GM23248 (cell line): Measurements from ENCODE around the gene ABCA2. TPM values are rescaled to one million over a fixed set of nuclear protein-coding genes. Genes with fewer than 3 reads are reported as not detected.

Source experiments
- DNase-seq: peaks from one replicate; pipeline ENCODE4 v3.0.0-alpha.2; 2015
- H2AFZ ChIP-seq: fragments of 200-600 bp; sonication (generic); 2 replicates; pipeline ENCODE4 v1.6.1; 2016; ENCODE audit warnings: antibody characterized with exemption
- H3F3A ChIP-seq: fragments of 200-600 bp; sonication (generic); 2 replicates; pipeline ENCODE4 v1.6.1; 2016; ENCODE audit warnings: mild to moderate bottlenecking, antibody characterized with exemption, mixed run types; ENCODE audit not compliant: insufficient read depth
- H3K27ac ChIP-seq: fragments of 200-600 bp; sonication (generic); 2 replicates; pipeline ENCODE4 v1.5.1; 2016; ENCODE audit warnings: mild to moderate bottlenecking
- H3K27me3 ChIP-seq: fragments of 200-600 bp; sonication (generic); replicated peaks from 2 replicates; pipeline ENCODE4 v1.6.1; 2016; ENCODE audit warnings: mild to moderate bottlenecking; ENCODE audit not compliant: insufficient read depth
- H3K36me3 ChIP-seq: fragments of 200-600 bp; sonication (generic); 2 replicates; pipeline ENCODE4 v1.6.1; 2016; ENCODE audit warnings: low read depth, mild to moderate bottlenecking
- H3K4me1 ChIP-seq: fragments of 200-600 bp; sonication (generic); 2 replicates; pipeline ENCODE4 v1.6.1; 2016; ENCODE audit warnings: mild to moderate bottlenecking; ENCODE audit not compliant: insufficient read depth
- H3K4me2 ChIP-seq: fragments of 200-600 bp; sonication (generic); one replicate; pipeline ENCODE4 v1.6.1; 2016; ENCODE audit warnings: mild to moderate bottlenecking; ENCODE audit not compliant: unreplicated experiment
- H3K4me3 ChIP-seq: fragments of 200-600 bp; sonication (generic); 2 replicates; pipeline ENCODE4 v1.5.1; 2016; ENCODE audit warnings: mild to moderate bottlenecking
- H3K79me2 ChIP-seq: fragments of 200-600 bp; sonication (generic); 2 replicates; pipeline ENCODE4 v1.6.1; 2016; ENCODE audit warnings: mild to moderate bottlenecking; ENCODE audit not compliant: insufficient read depth
- H3K9ac ChIP-seq: fragments of 200-600 bp; sonication (generic); 2 replicates; pipeline ENCODE4 v1.6.1; 2016; ENCODE audit warnings: mild to moderate bottlenecking
- H3K9me2 ChIP-seq: fragments of 200-600 bp; sonication (generic); 2 replicates; pipeline ENCODE4 v1.6.1; 2016; ENCODE audit warnings: mixed run types, mild to moderate bottlenecking, moderate library complexity; ENCODE audit not compliant: insufficient read depth
- H3K9me3 ChIP-seq: fragments of 200-600 bp; sonication (generic); one replicate; pipeline ENCODE4 v1.6.1; 2017; ENCODE audit warnings: low read depth
- H4K20me1 ChIP-seq: fragments of 200-600 bp; sonication (generic); 2 replicates; pipeline ENCODE4 v1.6.0; 2016; ENCODE audit not compliant: insufficient read depth
- EZH2 ChIP-seq: fragments of 200-600 bp; sonication (generic); IDR thresholded peaks from 2 replicates; pipeline ENCODE4 v1.6.1; 2018; ENCODE audit warnings: antibody characterized with exemption, mild to moderate bottlenecking; ENCODE audit not compliant: insufficient read depth, poor library complexity, severe bottlenecking
- EZH2phosphoT487 ChIP-seq: fragments of 200-600 bp; sonication (generic); IDR thresholded peaks from 2 replicates; pipeline ENCODE4 v1.6.1; 2018; ENCODE audit warnings: antibody characterized with exemption, moderate library complexity, mild to moderate bottlenecking, low read depth; ENCODE audit not compliant: insufficient read depth
- WGBS, 2 experiments: methylation state at CpG; one replicate each; pipeline ENCODE4 v1.1.6; 2015 to 2017; ENCODE audit warnings: low lambda C conversion rate in 2 of 2, low coverage in 1 of 2; ENCODE audit errors: missing lambda C conversion rate in 2 of 2; 5-methylcytosine and 5-hydroxymethylcytosine counted together
- in situ Hi-C: fragments of 300-500 bp; cut with MboI; formaldehyde crosslinking; loops from 2 replicates; pipeline ENCODE4 v1.15.0; 2020
- polyA plus RNA-seq: library from polyadenylated mRNA; unstranded; fragments of >200 nt; fragmentation: Nextera tagmentation; extraction: Ambion mirVana; gene quantifications from 2 replicates; pipeline ENCODE4 v1.2.1, GENCODE V29; 2016
- total RNA-seq: library from RNA; depleted of rRNA; stranded (reverse); fragments of >200 nt; shearing (Covaris generic); gene quantifications from 2 replicates; pipeline ENCODE4 v1.2.3, GENCODE V29; 2014

ABCA2 gene
- total and polyA plus RNA-seq, 2 experiments from 2014 or later = 21.1 to 33.2 TPM

DNA sequence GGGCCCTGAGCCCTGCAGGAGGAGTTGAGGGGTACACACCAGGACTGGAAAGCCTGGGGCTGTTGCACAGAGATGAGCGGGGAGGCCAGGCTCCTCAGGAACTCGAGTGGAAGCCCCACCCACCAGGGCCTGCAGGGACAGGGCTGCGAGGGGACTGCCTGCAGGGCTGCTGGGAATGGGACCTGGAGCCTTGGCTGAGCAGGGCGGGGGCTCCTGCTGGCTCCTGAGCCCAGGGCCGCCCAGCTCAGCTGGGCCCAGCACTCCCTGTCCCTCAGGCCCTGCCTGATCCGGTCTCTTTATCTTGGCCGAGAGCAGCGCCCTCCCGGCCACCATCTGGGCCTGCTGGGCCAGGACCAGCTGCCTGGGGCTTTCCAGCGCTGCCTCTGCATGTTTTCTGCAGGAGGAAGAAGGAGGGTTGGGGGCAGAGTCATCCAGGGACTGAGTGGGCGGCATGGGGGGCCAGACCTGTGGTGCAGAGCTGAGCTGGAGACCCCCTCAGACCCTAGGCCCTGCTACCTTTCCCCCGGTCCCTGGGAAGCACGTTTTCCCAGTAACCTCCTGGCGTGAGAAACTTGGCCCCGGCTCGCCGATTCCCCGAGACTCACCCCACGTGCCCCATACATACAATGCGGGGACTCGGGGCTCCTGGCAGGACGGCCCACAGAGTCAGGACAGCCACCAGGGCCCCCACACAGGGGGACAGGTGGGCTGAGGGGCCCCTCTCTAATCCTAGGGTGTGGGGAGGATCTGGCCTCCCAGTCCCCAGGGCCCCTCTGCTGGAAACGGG is 66.6 kb downstream of the ABCA2 start:
- H3K4me3 ChIP-seq = no peak overlapping the region
- no peaks in the 10 kb centered on the region for H3K27me3 ChIP-seq
- no peaks in the 10 kb centered on the region for H3K9me2 ChIP-seq
- H3K27ac ChIP-seq = no peak overlapping the region
- no peaks in the 10 kb centered on the region for H3K4me1 ChIP-seq
- TF ChIP-seq EZH2 = no peak
- no peak for TF ChIP-seq EZH2phosphoT487
- no peak overlapping the region for H2AFZ ChIP-seq
- DNase-seq = no peak
- H3K79me2 ChIP-seq = no peaks in the 10 kb centered on the region
- no peak overlapping the region for H3K4me2 ChIP-seq
- H4K20me1 ChIP-seq = no peaks in the 10 kb centered on the region
- in situ Hi-C loops = no loop called here
- WGBS, 2 experiments = 40 to 49% methylated on average over 21 to 22 of the region's 23 CpGs
- no peak overlapping the region for H3K9ac ChIP-seq
- no peaks in the 10 kb centered on the region for H3K36me3 ChIP-seq
- no peaks in the 10 kb centered on the region for H3K9me3 ChIP-seq
- no peaks in the 10 kb centered on the region for H3F3A ChIP-seq

DNA sequence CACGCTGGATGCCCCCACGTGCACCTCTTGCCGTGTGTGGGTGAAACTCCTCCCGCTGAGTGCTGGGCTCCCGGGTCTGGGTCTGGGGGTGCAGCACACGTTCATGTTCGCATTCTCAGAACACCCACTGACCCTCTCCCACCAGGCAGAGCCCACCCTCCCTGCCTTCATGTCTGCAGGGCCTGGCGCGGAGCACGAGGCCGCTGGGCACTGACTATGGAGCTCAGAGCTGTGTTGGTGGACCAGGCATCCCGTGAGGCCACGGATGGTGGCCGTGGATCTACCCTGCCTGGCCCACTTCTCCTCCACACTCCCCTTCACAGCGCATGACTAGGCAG is 67.1 kb downstream of the ABCA2 start:
- Histone ChIP-seq H3K36me3 (no peaks in the 10 kb centered on the region), H3K27me3 (no peaks in the 10 kb centered on the region), H3K27ac (no peak overlapping the region), H4K20me1 (no peaks in the 10 kb centered on the region), H3K9ac (no peak overlapping the region), H3K4me1 (no peaks in the 10 kb centered on the region), H3K9me3 (no peaks in the 10 kb centered on the region), H3K4me3 (no peak overlapping the region), H3F3A (no peaks in the 10 kb centered on the region), H3K79me2 (no peaks in the 10 kb centered on the region), H3K4me2 (no peak overlapping the region), H3K9me2 (no peaks in the 10 kb centered on the region), H2AFZ (no peak overlapping the region)
- WGBS, 2 experiments = 76 to 78% methylated on average over 14 to 15 of the region's 15 CpGs
- TF ChIP-seq EZH2phosphoT487 (no peak), EZH2 (no peak)
- DNase-seq = no peak
- in situ Hi-C loops = no loop called here

DNA sequence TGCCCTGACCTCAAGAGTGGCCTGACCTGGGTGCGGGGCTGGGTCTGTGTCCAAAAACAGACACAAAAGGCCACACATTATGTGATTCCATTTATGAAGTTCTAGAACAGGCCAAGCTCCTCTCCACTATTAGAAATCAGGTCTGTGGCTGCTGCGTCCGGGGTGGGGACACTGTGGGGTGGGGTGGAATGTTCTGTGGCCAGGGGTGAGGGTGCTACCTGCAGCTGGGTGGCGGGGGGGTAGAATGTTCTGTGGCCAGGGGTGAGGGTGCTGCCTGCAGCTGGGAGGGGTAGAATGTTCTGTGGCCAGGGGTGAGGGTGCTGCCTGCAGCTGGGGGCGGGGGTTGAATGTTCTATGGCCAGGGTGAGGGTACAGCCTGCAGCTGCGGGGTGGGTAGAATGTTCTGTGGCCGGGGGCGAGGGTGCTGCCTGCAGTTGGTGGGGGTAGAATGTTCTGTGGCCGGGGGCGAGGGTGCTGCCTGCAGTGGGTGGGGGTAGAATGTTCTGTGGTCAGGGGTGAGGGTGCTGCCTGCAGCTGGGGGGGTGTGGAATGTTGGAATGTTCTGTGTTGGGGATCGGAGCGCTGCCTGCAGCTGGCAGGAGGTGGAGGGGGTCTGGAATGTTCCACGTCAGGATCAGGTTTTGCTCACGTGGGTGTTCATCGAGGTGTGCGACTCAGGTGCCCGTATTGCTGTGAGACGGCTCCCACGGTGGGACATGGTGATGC is 67.7 kb downstream of the ABCA2 start:
- TF ChIP-seq EZH2phosphoT487 (no peak), EZH2 (no peak)
- H3K79me2 ChIP-seq = no peaks in the 10 kb centered on the region
- 72 to 80% methylated on average over 7 to 18 of the region's 19 CpGs for WGBS, 2 experiments

DNA sequence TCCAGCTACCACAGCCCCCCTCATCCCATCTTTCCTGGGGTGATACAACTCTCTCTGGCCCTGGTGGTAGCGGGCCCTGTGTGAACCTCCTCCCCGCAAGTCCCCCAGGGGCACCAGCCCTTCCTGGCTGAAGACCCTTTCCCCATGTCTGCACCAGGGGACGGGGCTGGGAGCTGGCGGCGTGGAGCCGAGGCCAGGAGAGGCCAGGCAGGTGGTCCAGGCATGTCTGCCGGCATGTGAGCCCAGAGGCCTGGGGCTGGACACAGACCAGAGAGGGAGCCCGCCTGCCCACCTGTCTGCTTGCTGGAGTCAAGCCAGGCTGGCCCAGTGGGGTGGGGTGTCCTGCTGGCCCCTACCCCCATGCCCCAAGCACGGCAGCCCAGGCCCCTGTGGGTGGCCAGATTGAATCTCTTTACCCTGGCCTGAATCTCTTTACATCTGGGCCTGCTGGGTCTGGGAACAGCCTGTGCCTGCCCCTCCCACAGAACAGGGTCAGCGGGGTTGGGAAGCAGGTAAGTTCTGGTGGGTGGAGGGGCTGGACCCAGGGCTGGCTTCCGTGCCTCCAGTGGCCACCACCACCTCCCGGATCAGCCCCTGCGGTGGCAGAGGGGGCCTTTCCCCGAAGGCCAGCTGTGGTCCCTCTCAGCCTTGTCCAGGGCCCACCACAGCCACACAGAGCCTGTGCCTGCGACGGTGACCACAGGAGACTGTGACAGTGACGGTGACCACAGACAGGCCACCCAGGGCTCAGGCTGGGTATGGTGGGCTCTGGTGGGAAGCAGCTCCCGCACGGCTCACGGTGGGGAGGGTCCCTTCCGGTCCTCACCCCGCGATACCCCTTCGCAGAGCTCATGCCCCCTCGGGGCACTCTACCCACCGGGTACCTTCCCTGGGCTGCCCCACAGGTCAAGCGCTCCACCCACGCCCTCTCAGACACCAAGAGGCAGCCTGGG is 68.9 kb downstream of the ABCA2 start:
- no peaks in the 10 kb centered on the region for H3K4me1 ChIP-seq
- TF ChIP-seq EZH2phosphoT487 = no peak
- TF ChIP-seq EZH2 = no peak
- H3K4me3 ChIP-seq = no peak overlapping the region
- in situ Hi-C loops = no loop called here
- no peaks in the 10 kb centered on the region for H3K36me3 ChIP-seq
- H3K27ac ChIP-seq = no peak overlapping the region
- 85 to 86% methylated on average over 26 to 27 of the region's 28 CpGs for WGBS, 2 experiments
- no peaks in the 10 kb centered on the region for H3K9me3 ChIP-seq
- H3K9me2 ChIP-seq = no peaks in the 10 kb centered on the region
- no peaks in the 10 kb centered on the region for H3K79me2 ChIP-seq
- no peak for DNase-seq
- no peak overlapping the region for H2AFZ ChIP-seq
- H3K4me2 ChIP-seq = no peak overlapping the region
- H3F3A ChIP-seq = no peaks in the 10 kb centered on the region
- no peak overlapping the region for H3K9ac ChIP-seq
- H4K20me1 ChIP-seq = no peaks in the 10 kb centered on the region
- H3K27me3 ChIP-seq = no peaks in the 10 kb centered on the region

More for the DNA sequence above, 67.7 kb downstream of the ABCA2 start:
- Histone ChIP-seq H2AFZ (no peak overlapping the region), H3K9me3 (no peaks in the 10 kb centered on the region), H3K9ac (no peak overlapping the region), H3K36me3 (no peaks in the 10 kb centered on the region), H3K4me3 (no peak overlapping the region), H4K20me1 (no peaks in the 10 kb centered on the region), H3K9me2 (no peaks in the 10 kb centered on the region), H3F3A (no peaks in the 10 kb centered on the region), H3K4me2 (no peak overlapping the region), H3K27me3 (no peaks in the 10 kb centered on the region), H3K4me1 (no peaks in the 10 kb centered on the region), H3K27ac (no peak overlapping the region)
- in situ Hi-C loops = no loop called here
- no peak for DNase-seq
